ENCODE results near the gene MZT2B.
"Not testable (repeated sequence)": the region's sequence is repeated elsewhere in the genome, so short reads cannot be mapped to it uniquely, and the experiment has no call there.

Gene MZT2B

GRCh38 chr2:130198343-130198742 lies 16.3 kb downstream of the MZT2B start, which contains the start of gene TUBA3E:
TSS of gene TUBA3E (minus strand) at chr2:130198439. CDS start at chr2:130198360, 79 bp downstream.
- TF ChIP-seq CTCF (IDR thresholded peaks at IDR 0.05; ENCODE audit: unreplicated experiment in 3 of 3) = no peak
- Mint-ChIP-seq H3K36me3 (ENCODE audit: low read depth) (no peaks in the 10 kb centered on the region), H3K4me3 (no peak within 1 kb of the TSS), H3K27me3 (ENCODE audit: low read depth) (no peaks in the 10 kb centered on the region), H3K9me3 (no peaks in the 10 kb centered on the region), H3K27ac (no peak within 1 kb of the TSS), H3K4me1 (no peaks in the 10 kb centered on the region)

- not testable (repeated sequence) for H3K4me3 Mint-ChIP-seq; H3K27me3 Mint-ChIP-seq (ENCODE audit: low read depth); H3K36me3 Mint-ChIP-seq (ENCODE audit: low read depth); H3K27ac Mint-ChIP-seq; H3K9me3 Mint-ChIP-seq; H3K4me1 Mint-ChIP-seq
Observed at GRCh38 chr2:130202518-130202917, 20.5 kb downstream of the MZT2B start.

- H3K27ac Mint-ChIP-seq; H3K9me3 Mint-ChIP-seq; H3K27me3 Mint-ChIP-seq (ENCODE audit: low read depth); H3K36me3 Mint-ChIP-seq (ENCODE audit: low read depth); H3K4me1 Mint-ChIP-seq; H3K4me3 Mint-ChIP-seq: not testable (repeated sequence)
Observed at GRCh38 chr2:130203150-130203549, 21.1 kb downstream of the MZT2B start.

- H3K4me3 Mint-ChIP-seq; H3K36me3 Mint-ChIP-seq (ENCODE audit: low read depth); H3K27ac Mint-ChIP-seq; H3K9me3 Mint-ChIP-seq; H3K4me1 Mint-ChIP-seq: not testable (repeated sequence)
- peaks cover 22% of the 10 kb centered on the region for H3K27me3 Mint-ChIP-seq (ENCODE audit: low read depth)
Observed at GRCh38 chr2:130207051-130207450, 25.0 kb downstream of the MZT2B start.

GRCh38 chr2:130219147-130219546 lies 37.1 kb downstream of the MZT2B start:
- not testable (repeated sequence) for H3K4me3 Mint-ChIP-seq; H3K4me1 Mint-ChIP-seq; H3K9me3 Mint-ChIP-seq; H3K36me3 Mint-ChIP-seq (ENCODE audit: low read depth); H3K27ac Mint-ChIP-seq
- peaks cover 25% of the 10 kb centered on the region for H3K27me3 Mint-ChIP-seq (ENCODE audit: low read depth)

- not testable (repeated sequence) for H3K36me3 Mint-ChIP-seq (ENCODE audit: low read depth); H3K4me3 Mint-ChIP-seq; H3K4me1 Mint-ChIP-seq; H3K27ac Mint-ChIP-seq; H3K9me3 Mint-ChIP-seq
- H3K27me3 Mint-ChIP-seq (ENCODE audit: low read depth) = peaks cover 22% of the 10 kb centered on the region
Observed at GRCh38 chr2:130220505-130220904, 38.4 kb downstream of the MZT2B start.

GRCh38 chr2:130222523-130222922 lies 40.5 kb downstream of the MZT2B start:
- H3K27me3 Mint-ChIP-seq (ENCODE audit: low read depth) = peaks cover 11% of the 10 kb centered on the region
- H3K27ac Mint-ChIP-seq; H3K4me3 Mint-ChIP-seq; H3K36me3 Mint-ChIP-seq (ENCODE audit: low read depth); H3K4me1 Mint-ChIP-seq; H3K9me3 Mint-ChIP-seq: not testable (repeated sequence)

- H3K27me3 Mint-ChIP-seq (ENCODE audit: low read depth); H3K36me3 Mint-ChIP-seq (ENCODE audit: low read depth); H3K4me3 Mint-ChIP-seq; H3K9me3 Mint-ChIP-seq; H3K27ac Mint-ChIP-seq; H3K4me1 Mint-ChIP-seq: not testable (repeated sequence)
Observed at GRCh38 chr2:130228005-130228404, 45.9 kb downstream of the MZT2B start.

- H3K4me1 Mint-ChIP-seq; H3K27me3 Mint-ChIP-seq (ENCODE audit: low read depth); H3K36me3 Mint-ChIP-seq (ENCODE audit: low read depth); H3K9me3 Mint-ChIP-seq; H3K27ac Mint-ChIP-seq; H3K4me3 Mint-ChIP-seq: not testable (repeated sequence)
Observed at GRCh38 chr2:130228467-130229160, 46.6 kb downstream of the MZT2B start.

- not testable (repeated sequence) for H3K4me1 Mint-ChIP-seq; H3K27ac Mint-ChIP-seq; H3K4me3 Mint-ChIP-seq; H3K36me3 Mint-ChIP-seq (ENCODE audit: low read depth); H3K9me3 Mint-ChIP-seq; H3K27me3 Mint-ChIP-seq (ENCODE audit: low read depth)
Observed at GRCh38 chr2:130229161-130229510, 47.1 kb downstream of the MZT2B start.

- H3K36me3 Mint-ChIP-seq (ENCODE audit: low read depth); H3K9me3 Mint-ChIP-seq; H3K4me1 Mint-ChIP-seq; H3K27ac Mint-ChIP-seq; H3K27me3 Mint-ChIP-seq (ENCODE audit: low read depth); H3K4me3 Mint-ChIP-seq: not testable (repeated sequence)
Observed at GRCh38 chr2:130230376-130230775, 48.3 kb downstream of the MZT2B start.

GRCh38 chr2:130230907-130231306 lies 48.8 kb downstream of the MZT2B start:
- H3K27ac Mint-ChIP-seq; H3K27me3 Mint-ChIP-seq (ENCODE audit: low read depth); H3K4me1 Mint-ChIP-seq; H3K9me3 Mint-ChIP-seq; H3K36me3 Mint-ChIP-seq (ENCODE audit: low read depth); H3K4me3 Mint-ChIP-seq: not testable (repeated sequence)

Data from nephron (organoid).